Dermis microvascular lymphatic vessel endothelial cell (primary cell): ENCODE measurements around the gene ACAA1. TPM values are rescaled to one million over a fixed set of nuclear protein-coding genes. Genes with fewer than 3 reads are reported as not detected.
"Not testable (repeated sequence)": the region's sequence is repeated elsewhere in the genome, so short reads cannot be mapped to it uniquely, and the experiment has no call there.

Source experiments
- DNase-seq, 2 donors: peaks; one replicate each; pipeline versions ENCODE4 v3.0.0 to v3.0.0-alpha.2; 2010; ENCODE audit warnings: low read depth in 2 of 2
- total RNA-seq: library from RNA; depleted of rRNA; stranded (reverse); fragments of >200 nt; gene quantifications from 2 replicates; pipeline ENCODE4 v1.2.1, GENCODE V29; 2014

The ACAA1 gene
- total RNA-seq, 1 donor from 2014 or later = 34.9 TPM

- not testable (repeated sequence) for DNase-seq
Observed at GRCh38 chr3:38083254-38083653, 53.7 kb downstream of the ACAA1 start.

- not testable (repeated sequence) for DNase-seq
Observed at GRCh38 chr3:38082296-38082695, 54.6 kb downstream of the ACAA1 start.

GRCh38 chr3:38077073-38077472 lies 59.9 kb downstream of the ACAA1 start:
- not testable (repeated sequence) for DNase-seq

Other genes with a start within 250 kb of the ACAA1 start
- 2.2 and 4.0 TPM in 2 replicates for gene VILL, start 146.3 kb downstream of the ACAA1 start, total RNA-seq
- 13.2 and 13.7 TPM in 2 replicates for gene PLCD1, start 107.5 kb downstream of the ACAA1 start, total RNA-seq
- under 0.01 TPM in 2 replicates for gene DLEC1, start 97.9 kb downstream of the ACAA1 start, total RNA-seq
- 17.5 and 19.1 TPM in 2 replicates for gene MYD88, start 1.5 kb upstream of the ACAA1 start, total RNA-seq
- gene OXSR1, start 28.4 kb upstream of the ACAA1 start, total RNA-seq = 24.7 and 28.2 TPM in 2 replicates
- gene SLC22A13, start 128.7 kb upstream of the ACAA1 start, total RNA-seq = under 0.01 TPM in 2 replicates
- under 0.01 TPM in 1 of 2 replicates, not detected in the other for gene SLC22A14, start 145.2 kb upstream of the ACAA1 start, total RNA-seq
- 1.4 and 1.7 TPM in 2 replicates for gene XYLB, start 209.7 kb upstream of the ACAA1 start, total RNA-seq